ENCODE results near the gene ELMO1.

The ELMO1 gene

DNA sequence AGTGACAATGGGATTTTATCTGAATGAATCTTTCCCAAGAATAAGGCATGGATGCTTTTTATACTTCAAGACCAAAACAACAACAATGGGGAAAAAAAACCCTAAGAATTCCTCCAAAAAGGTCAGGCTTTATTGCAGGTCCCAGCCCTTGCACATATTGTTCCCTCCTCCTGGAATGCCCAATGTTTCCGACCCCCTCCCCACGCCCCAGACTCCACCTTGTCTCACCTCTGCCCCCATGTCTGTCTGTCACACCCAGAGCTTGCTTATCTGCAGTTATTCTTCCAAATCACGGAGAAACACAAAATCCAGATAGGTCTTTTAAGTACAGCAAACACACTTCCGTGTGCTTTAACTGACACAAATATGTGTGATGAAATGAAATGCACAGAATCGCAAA is 43.5 kb downstream of the ELMO1 start:
- DNase-seq = no peak

DNA sequence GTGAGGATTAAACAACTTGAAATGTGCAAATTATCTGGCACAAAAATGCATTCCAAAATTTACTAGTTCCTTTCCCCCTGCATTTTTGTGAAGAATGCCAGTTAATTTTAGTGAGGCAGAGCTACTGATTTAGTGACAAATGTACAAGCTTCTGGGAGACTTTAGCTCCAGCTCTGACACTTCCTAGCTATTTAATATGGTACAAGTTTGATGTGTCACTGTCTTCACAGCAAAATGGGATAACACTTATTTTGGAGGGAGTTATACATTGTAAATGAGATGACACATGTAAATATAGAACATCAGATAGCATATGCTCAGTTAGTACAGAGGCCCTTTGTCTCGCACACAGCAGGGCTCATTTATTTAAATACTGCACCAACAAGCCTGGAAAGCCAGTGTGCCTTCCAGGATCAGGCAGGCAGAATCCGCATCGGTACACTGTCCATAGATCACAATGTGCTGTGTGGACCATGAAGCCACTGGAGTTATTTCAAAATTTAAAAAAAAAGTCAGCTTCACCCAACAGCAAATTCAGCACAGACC is 48.7 kb downstream of the ELMO1 start:
- DNase-seq = no peak

- DNase-seq = no peak
Observed at GRCh38 chr7:37398403-37398802, 50.3 kb downstream of the ELMO1 start.

DNA sequence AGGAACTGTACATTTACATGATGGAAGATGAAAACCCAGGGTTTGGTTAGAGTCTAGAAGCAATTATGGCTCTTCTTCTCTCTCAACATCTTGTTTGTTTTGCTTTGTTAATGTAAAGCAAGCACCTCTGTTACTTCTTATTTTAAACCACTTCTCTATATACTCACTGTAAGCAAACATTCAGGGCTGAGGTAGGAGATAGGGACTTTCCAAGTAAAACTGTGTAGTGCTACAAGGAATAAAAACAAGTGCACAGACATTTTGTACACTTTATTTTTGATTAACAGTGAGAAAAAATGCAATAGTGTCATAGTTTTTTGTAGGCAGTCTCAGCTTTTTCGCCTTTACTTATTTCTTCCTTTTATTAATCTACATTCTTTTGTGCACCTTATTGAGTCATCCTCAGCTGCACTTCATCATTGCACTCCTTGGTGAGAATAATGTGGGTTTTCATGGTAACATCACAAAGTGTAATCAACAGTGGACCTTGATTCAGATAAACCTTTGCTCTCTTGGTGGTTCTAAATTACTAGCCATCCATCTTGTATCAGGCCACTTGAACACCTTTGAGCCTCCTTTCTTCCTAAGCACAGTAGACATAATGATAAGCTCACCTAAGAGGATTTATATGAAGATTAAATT is 52.9 kb downstream of the ELMO1 start:
- DNase-seq = no peak

GRCh38 chr7:37394158-37394557 is 54.5 kb downstream of the ELMO1 start:
- DNase-seq = no peak

- DNase-seq = no peak
Observed at GRCh38 chr7:37393476-37393875, 55.2 kb downstream of the ELMO1 start.

DNA sequence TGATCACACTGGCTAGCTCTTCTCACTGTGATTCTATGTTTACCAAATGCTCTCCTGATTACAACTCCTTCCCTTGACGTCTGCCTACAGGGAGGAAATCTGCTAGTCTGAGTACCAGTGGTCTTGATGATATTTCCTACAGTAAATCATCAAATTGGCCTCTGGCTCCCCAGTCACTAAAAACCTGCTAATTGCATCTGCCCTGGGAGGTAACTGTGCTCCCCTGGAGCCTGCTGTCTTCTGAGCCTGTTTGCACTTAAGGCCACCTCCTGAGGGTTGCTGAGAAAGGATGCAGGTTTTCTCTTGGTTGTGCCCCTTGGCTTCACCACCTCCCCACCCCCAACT is 56.0 kb downstream of the ELMO1 start:
- DNase-seq = no peak

DNA sequence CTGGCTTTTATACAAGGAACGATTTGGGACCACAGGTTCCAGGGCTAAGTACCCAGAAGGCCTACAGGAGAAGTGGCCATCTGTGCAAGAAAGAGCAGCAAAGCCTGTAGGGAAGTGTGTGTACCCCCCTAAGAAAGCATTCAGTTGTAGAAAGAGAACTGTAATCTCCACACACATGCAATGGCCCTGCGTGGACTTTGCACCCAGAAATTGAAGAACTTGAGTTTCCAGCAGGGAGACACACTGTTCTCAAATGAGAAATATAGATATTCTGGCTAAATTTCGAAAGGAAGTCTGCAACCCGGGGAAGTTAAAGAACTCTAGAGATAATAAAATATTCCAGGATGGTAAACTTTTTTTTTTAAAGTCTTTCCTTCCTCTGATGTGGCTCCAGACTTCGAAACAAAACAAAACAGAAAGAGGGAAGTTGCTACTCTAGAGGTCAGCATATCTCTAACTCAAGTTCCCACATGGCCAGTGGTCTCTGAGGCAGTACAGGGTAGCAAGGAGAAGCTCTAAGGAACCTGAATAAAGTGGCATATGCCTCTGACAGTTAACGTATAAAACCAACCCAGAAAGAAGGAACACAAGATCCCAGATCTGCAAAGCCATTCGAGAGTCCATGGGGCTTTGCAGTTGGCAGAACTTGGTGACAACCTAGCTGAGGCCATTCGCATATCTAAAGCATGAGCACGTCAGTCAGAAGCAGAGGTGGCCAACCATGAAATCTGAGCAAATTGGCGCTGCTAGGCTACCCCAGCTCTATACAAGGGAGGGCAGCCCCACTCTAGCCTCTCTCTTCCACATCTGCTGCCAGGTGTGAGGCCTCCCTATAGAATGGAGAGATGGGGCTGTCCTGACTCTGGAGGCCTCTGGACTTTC is 56.6 kb downstream of the ELMO1 start:
- DNase-seq = no peak

- no peak for DNase-seq
Observed at GRCh38 chr7:37390114-37390513, 58.5 kb downstream of the ELMO1 start.

DNA sequence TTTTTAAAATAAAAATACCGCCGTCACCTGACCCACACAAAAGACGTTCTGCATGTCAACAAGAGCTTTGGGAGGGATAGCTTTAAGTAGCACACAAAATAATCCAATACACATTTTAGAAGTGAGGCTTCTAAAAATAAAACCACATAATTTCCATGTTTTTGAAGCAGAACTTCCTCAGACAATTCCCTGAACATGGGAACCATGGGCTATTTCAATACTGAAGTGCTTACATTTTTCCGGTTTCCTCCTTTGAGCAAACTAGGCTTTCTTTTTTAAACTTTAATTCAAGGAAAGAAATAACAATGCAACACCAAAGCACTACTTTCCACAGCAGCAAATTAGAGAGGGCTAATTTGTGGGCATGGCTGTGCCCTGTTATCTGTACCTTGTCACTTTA is 59.9 kb downstream of the ELMO1 start:
- no peak for DNase-seq

DNA sequence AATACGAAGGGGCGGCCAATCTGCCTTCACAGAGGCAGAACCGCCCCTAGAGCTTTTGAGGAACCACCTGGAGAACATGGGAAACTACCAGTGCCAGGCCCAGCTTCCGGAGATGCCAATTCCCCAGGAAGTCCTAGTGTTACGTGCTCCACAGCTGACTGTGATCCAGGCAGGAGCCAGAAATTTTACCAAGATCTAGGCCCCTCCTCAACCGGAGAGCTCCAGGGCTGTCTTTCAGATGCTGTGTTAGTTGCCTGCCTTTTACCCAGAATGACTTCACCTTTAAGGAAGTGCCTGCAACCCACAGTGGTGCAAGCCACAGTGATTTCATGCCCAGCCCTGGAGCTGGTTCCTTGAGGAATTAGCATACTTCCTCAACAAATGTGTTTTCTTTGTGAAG is 62.9 kb downstream of the ELMO1 start:
- DNase-seq = no peak

GRCh38 chr7:37382546-37383088 is 66.0 kb downstream of the ELMO1 start:
- no peak for DNase-seq

DNA sequence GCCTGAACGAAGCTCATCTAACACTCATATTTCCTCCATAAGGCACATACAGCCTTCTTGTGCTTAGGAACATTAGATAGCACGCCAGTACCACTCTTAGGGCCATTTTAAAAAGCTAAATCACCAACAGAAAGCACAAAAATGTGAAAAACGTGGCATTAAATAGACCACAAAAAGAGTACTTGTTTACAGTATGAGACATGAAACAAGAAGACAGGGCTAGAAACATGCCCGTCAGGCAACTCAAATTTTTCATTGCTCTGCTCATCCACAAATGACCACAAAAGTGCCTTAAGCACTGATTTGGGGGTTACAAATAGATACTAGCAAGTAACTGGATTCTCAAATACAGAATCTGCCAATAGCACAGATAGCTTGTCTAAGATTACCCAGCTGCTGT is 67.8 kb downstream of the ELMO1 start:
- DNase-seq = no peak

GRCh38 chr7:37379546-37380277 is 69.0 kb downstream of the ELMO1 start:
- no peak for DNase-seq

DNA sequence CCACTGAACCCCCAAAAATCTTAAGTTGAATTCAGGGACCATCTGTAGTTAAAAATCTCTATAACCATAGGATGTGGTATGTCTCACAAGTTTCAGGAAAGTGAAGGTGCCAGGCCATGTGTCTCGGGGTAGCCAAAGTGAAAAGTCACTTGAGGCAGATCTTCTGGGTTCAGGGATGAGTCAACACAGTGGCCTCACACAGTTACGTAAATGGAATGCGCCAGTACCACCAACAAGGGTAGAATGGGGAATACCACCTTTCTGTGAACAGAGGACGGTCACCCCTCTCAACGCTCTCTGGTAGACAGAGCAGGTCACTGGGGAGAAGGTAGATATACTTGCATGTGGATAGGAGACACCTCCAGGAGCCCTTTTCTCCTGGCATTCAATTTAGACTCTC is 71.4 kb downstream of the ELMO1 start:
- no peak for DNase-seq

DNA sequence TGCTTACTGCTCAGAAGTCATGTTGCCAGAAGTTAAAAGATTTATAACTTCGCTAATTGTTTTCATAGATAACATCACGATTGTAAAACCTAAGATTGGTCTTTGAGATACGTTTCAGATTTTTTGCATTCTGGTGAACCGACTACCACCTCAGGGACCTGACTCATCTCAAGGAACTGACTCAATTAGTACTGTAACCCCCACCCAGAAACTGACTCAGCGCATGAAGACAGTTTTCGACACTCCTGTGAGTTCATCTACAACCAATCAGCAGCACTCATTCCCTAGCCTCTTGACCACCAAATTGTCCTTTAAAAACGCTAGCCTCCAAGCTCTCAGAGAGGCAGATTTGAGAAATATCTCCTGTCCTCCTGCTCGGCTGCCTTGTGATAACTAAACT is 72.3 kb downstream of the ELMO1 start:
- no peak for DNase-seq

DNA sequence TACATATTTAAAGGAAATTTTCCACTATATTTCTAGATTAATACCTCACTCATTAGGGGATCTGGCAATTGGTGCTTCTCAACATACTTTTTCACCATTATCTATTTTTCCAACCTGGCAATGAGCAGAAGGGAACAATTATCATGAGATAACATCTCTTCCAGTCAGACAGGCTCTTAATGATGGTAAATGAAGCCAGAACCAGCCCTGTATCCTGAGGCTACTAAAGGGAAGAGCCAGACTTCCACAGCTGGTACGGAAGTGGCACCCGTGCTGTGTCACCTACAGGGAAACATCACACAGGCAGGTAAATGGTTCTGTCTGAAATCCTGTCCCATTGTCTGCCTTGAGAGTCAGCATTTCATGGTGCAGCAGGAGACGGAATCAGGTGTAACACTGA is 75.9 kb downstream of the ELMO1 start:
- DNase-seq = no peak

DNA sequence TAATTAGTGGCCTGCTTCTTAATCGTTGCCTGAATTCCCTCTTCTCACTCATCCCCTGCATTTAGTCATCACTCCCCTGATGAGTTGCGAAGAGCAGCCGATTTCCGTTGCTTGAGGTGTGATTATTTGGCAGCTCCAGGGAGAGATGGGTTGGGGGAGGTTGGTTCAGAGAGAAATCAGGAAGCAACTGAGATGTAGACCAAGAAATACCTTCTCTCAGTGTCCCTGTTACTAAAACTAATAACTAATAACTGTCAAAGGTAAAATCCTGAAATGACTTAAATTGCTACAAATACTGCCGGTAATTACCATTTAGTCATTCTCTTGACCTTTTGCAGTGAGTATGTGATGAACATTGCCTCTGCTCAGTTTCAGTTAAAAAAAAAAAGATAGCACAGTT is 76.9 kb downstream of the ELMO1 start:
- no peak for DNase-seq

- no peak for DNase-seq
Observed at GRCh38 chr7:37369906-37370305, 78.8 kb downstream of the ELMO1 start.

GRCh38 chr7:37368540-37368939 is 80.1 kb downstream of the ELMO1 start:
- no peak for DNase-seq

GRCh38 chr7:37367010-37367409 is 81.7 kb downstream of the ELMO1 start:
- DNase-seq = no peak

DNA sequence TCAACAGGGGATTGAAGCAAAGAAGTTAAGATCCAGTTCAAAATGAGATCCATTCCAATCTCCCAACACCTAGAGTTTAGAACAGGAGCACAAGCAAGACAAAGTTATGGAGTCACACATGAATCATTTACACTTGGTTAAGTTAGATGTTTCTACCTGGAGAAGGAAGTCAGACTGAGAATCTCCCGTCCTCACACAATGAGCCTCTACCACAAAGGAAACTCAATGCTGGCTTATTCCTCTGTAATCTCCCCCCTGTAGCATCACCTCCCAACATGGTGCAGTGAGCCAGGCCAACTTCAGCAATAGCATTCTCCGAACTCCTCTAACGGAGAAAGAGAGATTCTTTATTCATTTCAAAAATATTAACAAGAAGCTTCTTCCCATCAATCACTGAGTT is 82.2 kb downstream of the ELMO1 start:
- DNase-seq = no peak

- no peak for DNase-seq
Observed at GRCh38 chr7:37365405-37365804, 83.3 kb downstream of the ELMO1 start.
